Mammary epithelial cell (primary cell): ENCODE data around the gene AKAP8.

Source experiments
- CTCF ChIP-seq, 2 donors: IDR thresholded peaks in 1 of 2; conservative IDR thresholded peaks in 1 of 2; 2 replicates each; pipeline ENCODE4 v1.5.1; 2011 to 2012; ENCODE audit warnings: inconsistent platforms in 2 of 2, low read length in 2 of 2, mild to moderate bottlenecking in 2 of 2, control low read depth in 1 of 2, low read depth in 1 of 2; ENCODE audit not compliant: insufficient read depth in 1 of 2; ENCODE audit errors: extremely low read depth in 1 of 2
- EZH2 ChIP-seq: IDR thresholded peaks from 2 replicates; pipeline ENCODE4 v1.6.1; 2012; ENCODE audit warnings: low read length, inconsistent platforms, borderline replicate concordance

GRCh38 chr19:15421136-15421695 is 41.6 kb upstream of the AKAP8 start:
- TF ChIP-seq CTCF (conservative IDR thresholded peaks at IDR 0.05 in 1 of 2, IDR thresholded peaks at IDR 0.05 in 1 of 2; ENCODE audit: extremely low read depth in 1 of 2, insufficient read depth in 1 of 2, low read depth in 1 of 2, low read length in 2 of 2) (no peak), EZH2 (no peak)
